HCT116 (cell line): ENCODE data around the gene TSKU. TPM values are rescaled to one million over a fixed set of nuclear protein-coding genes. Genes with fewer than 3 reads are reported as not detected.

Experiments
- ATAC-seq: fragments of 200-7000 bp; cut with Tn5 transposase; 2 replicates; pipeline ENCODE4 v1.9.1; 2020; ENCODE audit warnings: mild to moderate bottlenecking, moderate library complexity
- BruUV-seq: library from RNA; stranded (reverse); fragments of 400-500 nt; replicated peaks from 2 replicates; lab custom pipeline; 2021; lab: Mats Ljungman, UMichigan
- CTCF ChIA-PET: fragments of 300-600 bp; sonication (Branson Sonifier 250); formaldehyde crosslinking; loops from one replicate; lab custom pipeline; 2021; ENCODE audit warnings: antibody characterized with exemption; lab: Charles Lee
- POLR2A ChIA-PET: fragments of 300-600, 350-600 bp; sonication (Branson Sonifier 250); formaldehyde crosslinking; loops from one replicate; lab custom pipeline; 2021; ENCODE audit warnings: antibody characterized with exemption; lab: Charles Lee
- RAD21 ChIA-PET, 2 experiments: fragments of 300-600 bp; sonication (Branson Sonifier 250); formaldehyde crosslinking; loops; one replicate each; lab custom pipeline; 2023; ENCODE audit warnings: low total read pairs in 2 of 2; ENCODE audit not compliant: uncharacterized antibody in 2 of 2, unreplicated experiment in 2 of 2, low non-redundant PET in 1 of 2; lab: Charles Lee
- DNase-seq: peaks from one replicate; pipeline ENCODE4 v3.0.0-alpha.2; 2010; ENCODE audit warnings: low read depth, low spot score
- H2AFZ ChIP-seq: fragments of 200-600 bp; shearing (Covaris generic), sonication (generic); 2 replicates; pipeline ENCODE4 v1.6.1; 2017; ENCODE audit warnings: low read depth, mixed run types, mixed read lengths, antibody characterized with exemption, low read length; ENCODE audit not compliant: poor library complexity, severe bottlenecking
- H3K27ac ChIP-seq: 2 replicates; pipeline ENCODE4 v1.5.1; 2012; ENCODE audit warnings: low read depth, low read length
- H3K27me3 ChIP-seq: fragments of 200-600 bp; sonication (generic); 2 replicates; pipeline ENCODE4 v1.6.1; 2016; ENCODE audit warnings: mixed run types, low read length, mixed read lengths; ENCODE audit not compliant: insufficient read depth
- H3K36me3 ChIP-seq, 2 experiments: fragments of 200-500 bp in 1 of 2; fragments of 200-600 bp in 1 of 2; sonication (Bioruptor generic) in 1 of 2; sonication (generic) in 1 of 2; 2 replicates each; pipeline versions ENCODE4 v1.5.1 to v1.6.1; 2014 to 2016; ENCODE audit warnings: low read length in 2 of 2, inconsistent platforms in 1 of 2, mixed read lengths in 1 of 2, mixed run types in 1 of 2; ENCODE audit not compliant: insufficient read depth in 2 of 2, control insufficient read depth in 1 of 2
- H3K4me1 ChIP-seq, 2 experiments: fragments of 200-600 bp in 1 of 2; sonication (generic) in 1 of 2; 2 replicates each; pipeline versions ENCODE4 v1.5.1 to v1.6.1; 2012 to 2017; ENCODE audit warnings: low read length in 2 of 2, inconsistent platforms in 1 of 2, mild to moderate bottlenecking in 1 of 2, mixed read lengths in 1 of 2, mixed run types in 1 of 2, moderate library complexity in 1 of 2; ENCODE audit not compliant: insufficient read depth in 2 of 2, control insufficient read depth in 1 of 2
- H3K4me2 ChIP-seq: fragments of 200-600 bp; sonication (generic); 2 replicates; pipeline ENCODE4 v1.6.1; 2017; ENCODE audit warnings: mixed run types, low read length, mixed read lengths
- H3K4me3 ChIP-seq, 2 experiments: fragments of 200-600 bp in 1 of 2; sonication (generic) in 1 of 2; replicated peaks in 1 of 2; 2 replicates each; pipeline ENCODE4 v1.5.1; 2011 to 2016; ENCODE audit warnings: low read length in 2 of 2, control low read depth in 1 of 2, low read depth in 1 of 2, mild to moderate bottlenecking in 1 of 2, mixed read lengths in 1 of 2, mixed run types in 1 of 2
- H3K79me2 ChIP-seq: fragments of 200-600 bp; sonication (generic); 2 replicates; pipeline ENCODE4 v1.6.1; 2017; ENCODE audit warnings: mild to moderate bottlenecking, mixed run types, low read length, moderate library complexity, mixed read lengths; ENCODE audit not compliant: insufficient read depth
- H3K9ac ChIP-seq: fragments of 200-600 bp; sonication (generic); 2 replicates; pipeline ENCODE4 v1.6.1; 2016; ENCODE audit warnings: low read length, mixed read lengths
- H3K9me2 ChIP-seq: fragments of 200-600 bp; sonication (generic), shearing (Covaris generic); 2 replicates; pipeline ENCODE4 v1.6.1; 2017; ENCODE audit warnings: mixed run types, mild to moderate bottlenecking, moderate library complexity; ENCODE audit not compliant: insufficient read depth
- H3K9me3 ChIP-seq, 2 experiments: fragments of 200-500 bp in 1 of 2; fragments of 200-600 bp in 1 of 2; sonication (Bioruptor generic) in 1 of 2; sonication (generic) in 1 of 2; 2 replicates each; pipeline ENCODE4 v1.6.1; 2014 to 2017; ENCODE audit warnings: low read length in 2 of 2, mixed read lengths in 2 of 2, inconsistent platforms in 1 of 2, low read depth in 1 of 2, mild to moderate bottlenecking in 1 of 2, mixed run types in 1 of 2, moderate library complexity in 1 of 2; ENCODE audit not compliant: control insufficient read depth in 1 of 2, insufficient read depth in 1 of 2
- H4K20me1 ChIP-seq: fragments of 200-600 bp; sonication (generic), shearing (Covaris generic); 2 replicates; pipeline ENCODE4 v1.6.1; 2017; ENCODE audit warnings: mixed run types, mild to moderate bottlenecking, moderate library complexity; ENCODE audit not compliant: insufficient read depth
- CBX3 ChIP-seq: IDR thresholded peaks from 2 replicates; pipeline ENCODE4 v1.6.1; 2012; ENCODE audit warnings: low read depth
- EZH2 ChIP-seq: fragments of 200-600 bp; sonication (generic); IDR thresholded peaks from 2 replicates; pipeline ENCODE4 v1.6.1; 2017; ENCODE audit warnings: antibody characterized with exemption, mixed run types
- FOSL1 ChIP-seq: IDR thresholded peaks from 2 replicates; pipeline ENCODE4 v1.6.1; 2012; ENCODE audit warnings: low read depth
- JUND ChIP-seq: IDR thresholded peaks from 2 replicates; pipeline ENCODE4 v1.6.1; 2012
- MAX ChIP-seq: IDR thresholded peaks from 2 replicates; pipeline ENCODE4 v1.6.1; 2012
- POLR2A ChIP-seq: IDR thresholded peaks from 2 replicates; pipeline ENCODE4 v1.7.0; 2011; ENCODE audit warnings: borderline replicate concordance; ENCODE audit not compliant: insufficient read depth, insufficient read length; ENCODE audit errors: extremely low read depth
- POLR2AphosphoS5 ChIP-seq: IDR thresholded peaks from 2 replicates; pipeline ENCODE4 v1.6.1; 2011; ENCODE audit warnings: mild to moderate bottlenecking, low read depth, low read length, moderate library complexity
- RAD21 ChIP-seq: IDR thresholded peaks from 2 replicates; pipeline ENCODE4 v1.6.1; 2012; ENCODE audit warnings: low read depth, mild to moderate bottlenecking
- REST ChIP-seq: IDR thresholded peaks from 2 replicates; pipeline ENCODE4 v1.6.1; 2012; ENCODE audit warnings: low read depth
- SP1 ChIP-seq: IDR thresholded peaks from 2 replicates; pipeline ENCODE4 v1.6.1; 2012; ENCODE audit warnings: low read depth
- SRF ChIP-seq: IDR thresholded peaks from 2 replicates; pipeline ENCODE4 v1.6.1; 2012; ENCODE audit warnings: low read depth
- TCF7L2 ChIP-seq: IDR thresholded peaks from 2 replicates; pipeline ENCODE4 v1.7.0; 2011; ENCODE audit warnings: borderline replicate concordance, inconsistent platforms; ENCODE audit not compliant: insufficient read depth, insufficient read length; ENCODE audit errors: extremely low read depth
- YY1 ChIP-seq: IDR thresholded peaks from 2 replicates; pipeline ENCODE4 v1.6.1; 2011; ENCODE audit warnings: low read length, low read depth, moderate library complexity, mild to moderate bottlenecking; ENCODE audit not compliant: insufficient replicate concordance; ENCODE audit errors: extremely low read depth
- ZFX ChIP-seq: fragments of 450-650 bp; IDR thresholded peaks from 2 replicates; pipeline ENCODE4 v1.6.1; 2017
- intact Hi-C: fragments of 100-400 bp; cut with micrococcal nuclease; formaldehyde crosslinking; loops from 2 replicates; pipeline ENCODE4 v1.10.0; 2022
- total RNA-seq: library from RNA; stranded (reverse); gene quantifications from one replicate; pipeline ENCODE4 v1.2.1, GENCODE V29; 2021; ENCODE audit not compliant: unreplicated experiment

Gene TSKU
- total RNA-seq, 1 experiment from 2014 or later: 21.9 TPM

- ChIA-PET CTCF (interaction anchor here (1.2 kb wide), 1 partner anchor 30 kb away, joined by 4 read pairs; no protein-coding TSS in a partner anchor), POLR2A (no interaction called here), RAD21 (no interaction called here)
- Histone ChIP-seq H3K36me3 (no peaks in the 10 kb centered on the region), H3K9me2 (no peaks in the 10 kb centered on the region), H3K9me3 (no peaks in the 10 kb centered on the region), H3K9ac (no peak overlapping the region), H3K79me2 (no peaks in the 10 kb centered on the region), H3K4me1 (peaks cover 4 to 23% of the 10 kb centered on the region in 2 experiments; a peak in 3 of 4 replicates), H3K27me3 (no peaks in the 10 kb centered on the region), H3K27ac (no peak overlapping the region), H3K4me3 (no peak overlapping the region; a peak in 1 of 4 replicates), H4K20me1 (no peaks in the 10 kb centered on the region), H2AFZ (peak overlapping the region; percentile 19), H3K4me2 (peak overlapping the region; percentile 59)
- BruUV-seq: no TSS peak
- intact Hi-C loops: loop anchor here (2.0 kb wide), 1 partner anchor 33 kb away; no protein-coding TSS in a partner anchor
- ATAC-seq (peak; percentile 90), DNase-seq (peak; percentile 65)
- TF ChIP-seq MAX (peak; percentile 44; the same call in 1 of the 2 replicates), POLR2AphosphoS5 (peak; percentile 27; the same call in 1 of the 2 replicates), FOSL1 (peak; percentile 72), EZH2 (no peak), YY1 (peak; percentile 83), JUND (peak; percentile 80), REST (no peak), SP1 (peak; percentile 75), SRF (peak; percentile 48; the same call in 1 of the 2 replicates), RAD21 (no peak), TCF7L2 (peak; percentile 94), ZFX (no peak), CBX3 (peak; percentile 77), POLR2A (no peak)
Observed at GRCh38 chr11:76839311-76839710, 56.2 kb downstream of the TSKU start.
